Upper lobe of left lung (tissue), 6 donors: Measurements from ENCODE around the gene ADCY6. TPM values are rescaled to one million over a fixed set of nuclear protein-coding genes. Genes with fewer than 3 reads are reported as not detected.

Source experiments
- ATAC-seq, 2 donors: fragments of 200-7000 bp; cut with Tn5 transposase; one replicate each; pipeline ENCODE4 v1.9.1; 2022; ENCODE audit warnings: mild to moderate bottlenecking in 2 of 2, moderate library complexity in 2 of 2; ENCODE audit not compliant: low FRiP score in 2 of 2
- DNase-seq, 2 donors: peaks; one replicate each; pipeline ENCODE4 v3.0.0-alpha.2; 2019 to 2020
- H3K27ac ChIP-seq, 4 donors: fragments of 200-600 bp; sonication (generic); one replicate each; pipeline ENCODE4 v1.5.1; 2016 to 2019
- H3K27me3 ChIP-seq, 4 donors: fragments of 200-600 bp; sonication (generic); one replicate each; pipeline ENCODE4 v1.5.1; 2017 to 2019
- H3K36me3 ChIP-seq, 4 donors: fragments of 200-600 bp; sonication (generic); one replicate each; pipeline ENCODE4 v1.5.1; 2016 to 2019
- H3K4me1 ChIP-seq, 4 donors: fragments of 200-600 bp; sonication (generic); one replicate each; pipeline ENCODE4 v1.5.1; 2018 to 2019
- H3K4me3 ChIP-seq, 4 donors: fragments of 200-600 bp; sonication (generic); one replicate each; pipeline ENCODE4 v1.5.1; 2017 to 2019; ENCODE audit warnings: mild to moderate bottlenecking in 2 of 4, moderate library complexity in 1 of 4
- H3K9me3 ChIP-seq, 4 donors: fragments of 200-600 bp; sonication (generic); one replicate each; pipeline ENCODE4 v1.5.1; 2018 to 2019
- CTCF ChIP-seq, 6 experiments: fragments of 450-650 bp in 4 of 6; fragments of 200-600 bp in 2 of 6; sonication (generic) in 2 of 6; IDR thresholded peaks; one replicate each; pipeline ENCODE4 v1.5.1; 2016 to 2019; ENCODE audit warnings: antibody characterized with exemption in 6 of 6
- EP300 ChIP-seq, 4 donors: sonication (generic); formaldehyde crosslinking; IDR thresholded peaks; one replicate each; pipeline ENCODE4 v1.5.1; 2017; ENCODE audit warnings: antibody characterized with exemption in 4 of 4, control low read depth in 2 of 4
- POLR2A ChIP-seq, 4 donors: fragments of 450-650 bp; IDR thresholded peaks; one replicate each; pipeline ENCODE4 v1.5.1; 2016 to 2017; ENCODE audit warnings: antibody characterized with exemption in 4 of 4, mild to moderate bottlenecking in 2 of 4
- POLR2AphosphoS5 ChIP-seq, 2 donors: sonication (generic); formaldehyde crosslinking; IDR thresholded peaks; one replicate each; pipeline ENCODE4 v1.5.1; 2017; ENCODE audit warnings: antibody characterized with exemption in 2 of 2
- whole genome bisulfite sequencing, 2 donors: methylation state at CpG; one replicate each; pipeline ENCODE4 v1.1.5; 2017 to 2018; 5-methylcytosine and 5-hydroxymethylcytosine counted together
- total RNA-seq, 6 donors: library from RNA; depleted of rRNA in 4 of 6; stranded (reverse); fragments of >200 nt in 4 of 6; gene quantifications; one replicate each; pipeline versions ENCODE4 v1.1.0 to v1.2.1, GENCODE V29; 2016 to 2021
- donor health status: DM: no; HTN: no; CAD: no; lungs with moderate emphysema.
- donor health status: DM: no; HTN: yes; CAD: no; lungs with severe emphysema.

ADCY6 gene
- total RNA-seq, 6 donors from 2014 or later = 26.0 to 113 (median 35.1) TPM

- Histone ChIP-seq H3K27ac (no peak overlapping the region), H3K4me3 (no peak overlapping the region), H3K9me3 (no peaks in the 10 kb centered on the region), H3K36me3 (peaks cover 0 to 15% (median 0%) of the 10 kb centered on the region in 4 donors), H3K4me1 (peaks cover 16 to 36% (median 28%) of the 10 kb centered on the region in 4 donors), H3K27me3 (peaks cover 0 to 5% (median 0%) of the 10 kb centered on the region in 4 donors)
- TF ChIP-seq EP300 (IDR thresholded peaks at IDR 0.05) = no peak
- TF ChIP-seq POLR2A (IDR thresholded peaks at IDR 0.05) = no peak
- no peak for TF ChIP-seq CTCF (IDR thresholded peaks at IDR 0.05)
- 72 to 84% methylated on average over 3 to 5 of the region's 5 CpGs for WGBS, 2 donors
- ATAC-seq (no peak), DNase-seq (no peak)
These were observed 31.3 kb upstream of the ADCY6 start for GRCh38 chr12:48819986-48820725.

- Histone ChIP-seq H3K27ac (peak overlapping the region; percentile 35 to 72 (median 56)), H3K9me3 (no peaks in the 10 kb centered on the region), H3K4me3 (peak overlapping the region; percentile 59 to 89 (median 76)), H3K36me3 (peaks cover 0 to 4% (median 0%) of the 10 kb centered on the region in 4 donors), H3K27me3 (peaks cover 0 to 5% (median 0%) of the 10 kb centered on the region in 4 donors), H3K4me1 (peaks cover 16 to 40% (median 32%) of the 10 kb centered on the region in 4 donors)
- ATAC-seq (no peak), DNase-seq (peak in 1 of 2 donors; percentile 89)
- no peak for TF ChIP-seq POLR2AphosphoS5 (IDR thresholded peaks at IDR 0.05)
- TF ChIP-seq POLR2A (IDR thresholded peaks at IDR 0.05) = no peak
- TF ChIP-seq EP300 (IDR thresholded peaks at IDR 0.05) = no peak
- TF ChIP-seq CTCF (IDR thresholded peaks at IDR 0.05) = no peak
- 42 to 73% methylated on average over 9 to 16 of the region's 37 CpGs for WGBS, 2 donors
These were observed 30.1 kb upstream of the ADCY6 start for GRCh38 chr12:48818831-48819590.

GRCh38 chr12:48817873-48818830, 29.3 kb upstream of the ADCY6 start, which contains the start of gene CACNB3:
Gene CACNB3, plus strand, starts transcription at chr12:48818496. Its CDS starts 434 bp downstream, at chr12:48818930.
- peak in 1 of 2 donors; percentile 11 for TF ChIP-seq POLR2AphosphoS5 (IDR thresholded peaks at IDR 0.05)
- peak in 1 of 4 donors; percentile 32 for TF ChIP-seq POLR2A (IDR thresholded peaks at IDR 0.05)
- TF ChIP-seq CTCF (IDR thresholded peaks at IDR 0.05) = no peak
- DNase-seq (peak; percentile 76 to 91), ATAC-seq (peak in 1 of 2 donors; percentile 49)
- Histone ChIP-seq H3K4me1 (peaks cover 16 to 47% (median 35%) of the 10 kb centered on the region in 4 donors), H3K27me3 (peaks cover 0 to 5% (median 0%) of the 10 kb centered on the region in 4 donors), H3K27ac (peak within 1 kb of the TSS; percentile 35 to 72 (median 56)), H3K9me3 (no peaks in the 10 kb centered on the region), H3K4me3 (peak within 1 kb of the TSS; percentile 59 to 89 (median 76)), H3K36me3 (no peaks in the 10 kb centered on the region)
- 0% methylated on average over 33 to 34 of the region's 79 CpGs for WGBS, 2 donors

GRCh38 chr12:48816143-48816854, 27.4 kb upstream of the ADCY6 start:
- no peak for TF ChIP-seq CTCF (IDR thresholded peaks at IDR 0.05)
- no peak for TF ChIP-seq EP300 (IDR thresholded peaks at IDR 0.05)
- TF ChIP-seq POLR2A (IDR thresholded peaks at IDR 0.05) = no peak
- no peak for TF ChIP-seq POLR2AphosphoS5 (IDR thresholded peaks at IDR 0.05)
- Histone ChIP-seq H3K4me3 (peak overlapping the region in 3 of 4 donors; percentile 71 to 80 (median 80)), H3K27me3 (peaks cover 0 to 5% (median 0%) of the 10 kb centered on the region in 4 donors), H3K9me3 (no peaks in the 10 kb centered on the region), H3K27ac (peak overlapping the region in 2 of 4 donors; percentile 80 to 88), H3K4me1 (peaks cover 16 to 52% (median 35%) of the 10 kb centered on the region in 4 donors), H3K36me3 (no peaks in the 10 kb centered on the region)
- ATAC-seq (no peak), DNase-seq (peak in 1 of 2 donors; percentile 40)
- WGBS, 2 donors = 83 to 92% methylated on average over 3 of the region's 3 CpGs
